Urinary bladder (tissue), 4 donors: ENCODE data around the gene RUNX1. TPM values are rescaled to one million over a fixed set of nuclear protein-coding genes. Genes with fewer than 3 reads are reported as not detected.
A peak's percentile ranks its signal among the peaks of the same experiment; 100 is the strongest.

Experiments used
- DNase-seq: peaks from one replicate; pipeline ENCODE4 v3.0.0-alpha.2; 2015; ENCODE audit errors: extremely low spot score
- H3K27ac ChIP-seq: one replicate; pipeline ENCODE4 v1.5.1; 2013; ENCODE audit warnings: low read depth, mild to moderate bottlenecking, moderate library complexity
- H3K36me3 ChIP-seq: one replicate; pipeline ENCODE4 v1.6.1; 2013; ENCODE audit warnings: mild to moderate bottlenecking, moderate library complexity; ENCODE audit not compliant: insufficient read depth
- H3K4me1 ChIP-seq: one replicate; pipeline ENCODE4 v1.6.1; 2013; ENCODE audit warnings: mild to moderate bottlenecking, moderate library complexity; ENCODE audit not compliant: insufficient read depth
- H3K4me3 ChIP-seq: one replicate; pipeline ENCODE4 v1.5.1; 2013; ENCODE audit warnings: low read depth, low read length
- WGBS: extraction: QIAGEN DNeasy Blood & Tissue Kit; methylation state at CpG from one replicate; pipeline ENCODE4 v1.1.7; 2013; 5-methylcytosine and 5-hydroxymethylcytosine counted together
- polyA plus RNA-seq: library from polyadenylated mRNA; stranded (reverse); fragments of 200-250 nt; gene quantifications from one replicate; pipeline ENCODE4 v1.2.3, GENCODE V29; 2013
- total RNA-seq: library from RNA; depleted of rRNA; stranded (reverse); fragments of >200 nt; gene quantifications from one replicate; pipeline ENCODE4 v1.2.3, GENCODE V29; 2014
- donor health status: healthy with polysubstance abuse.
- donor health status: healthy.

Gene RUNX1
- total and polyA plus RNA-seq, 2 donors: 6.6 to 15.6 TPM

- 34% methylated on average over 12 of the region's 12 CpGs for WGBS
- Histone ChIP-seq H3K4me3 (no peak overlapping the region), H3K27ac (peak overlapping the region; percentile 0), H3K36me3 (no peaks in the 10 kb centered on the region), H3K4me1 (no peaks in the 10 kb centered on the region)
- no peak for DNase-seq
Measured at GRCh38 chr21:35051287-35051818, 2.3 kb upstream of the RUNX1 start.

DNA sequence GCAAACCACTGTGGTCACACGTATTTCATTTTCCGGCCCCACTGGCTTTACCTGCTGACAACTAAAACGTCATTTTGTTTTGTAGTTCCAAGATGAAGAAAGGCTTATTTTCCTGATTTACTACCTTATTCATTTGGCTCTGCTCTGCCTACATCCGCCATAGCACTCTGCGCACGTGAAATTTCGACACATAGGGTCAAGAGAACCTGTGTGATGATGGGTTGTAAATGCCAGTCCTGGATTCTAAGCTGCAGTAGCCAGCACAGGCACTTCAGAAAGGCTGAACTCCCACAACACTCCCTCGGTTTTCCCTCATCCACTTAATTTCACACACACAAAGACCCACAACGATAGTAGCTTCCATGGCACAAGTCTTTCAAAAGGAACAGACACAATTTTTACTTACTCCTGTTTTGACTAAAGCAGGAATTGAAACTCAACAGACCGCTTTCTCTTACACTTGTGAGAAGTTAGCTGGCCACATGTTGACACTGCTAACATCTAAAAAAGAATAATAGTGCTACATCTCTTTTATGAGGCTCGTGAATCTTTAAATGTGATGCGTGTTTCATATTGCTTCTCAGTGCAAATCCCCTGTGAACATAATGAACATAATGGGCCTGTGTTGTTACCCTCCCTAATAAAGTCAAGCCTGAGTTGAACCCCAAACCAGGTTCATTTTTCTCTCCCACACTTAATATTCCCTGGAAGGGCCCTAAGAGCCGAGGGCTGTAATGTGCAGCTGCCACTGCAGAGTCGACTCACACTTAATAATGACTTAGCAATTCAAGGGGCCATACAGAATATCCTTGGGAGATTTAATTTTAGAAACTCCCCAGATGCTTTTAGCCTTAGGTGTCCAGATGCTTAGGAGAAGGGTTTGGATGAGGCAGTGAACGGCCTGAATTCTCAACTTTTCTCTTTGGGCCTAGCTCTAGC lies 1.5 kb upstream of the RUNX1 start:
- Histone ChIP-seq H3K4me1 (no peaks in the 10 kb centered on the region), H3K27ac (no peak overlapping the region), H3K4me3 (no peak overlapping the region), H3K36me3 (no peaks in the 10 kb centered on the region)
- 85% methylated on average over 15 of the region's 15 CpGs for WGBS
- DNase-seq: no peak

DNA sequence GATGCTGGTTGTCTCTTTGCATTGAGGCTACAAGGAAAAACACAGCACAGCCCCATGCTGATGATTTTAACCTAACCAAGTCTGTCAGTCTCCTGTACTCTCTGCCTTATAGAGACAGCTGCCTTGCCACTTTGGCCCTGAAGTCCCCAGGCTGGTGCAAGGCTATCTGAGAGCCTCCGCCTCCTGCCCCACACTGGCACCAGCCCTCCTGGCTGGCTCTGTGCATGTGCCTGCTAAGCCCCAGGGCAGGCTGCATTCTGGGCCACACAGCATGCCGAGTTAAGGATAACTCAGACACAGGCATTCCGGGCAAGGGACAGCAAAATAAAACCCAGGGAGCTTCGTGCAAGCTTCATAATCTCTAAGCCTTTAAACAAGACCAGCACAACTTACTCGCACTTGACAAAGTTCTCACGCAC lies 910 bp downstream of the RUNX1 start:
- 50% methylated on average over 6 of the region's 6 CpGs for WGBS
- Histone ChIP-seq H3K36me3 (no peaks in the 10 kb centered on the region), H3K27ac (peak overlapping the region; percentile 74), H3K4me1 (no peaks in the 10 kb centered on the region), H3K4me3 (peak overlapping the region; percentile 27)
- DNase-seq: no peak

GRCh38 chr21:35046880-35047229 lies 2.2 kb downstream of the RUNX1 start:
- Histone ChIP-seq H3K4me1 (no peaks in the 10 kb centered on the region), H3K36me3 (no peaks in the 10 kb centered on the region), H3K27ac (no peak overlapping the region), H3K4me3 (peak overlapping the region; percentile 10)
- DNase-seq: no peak
- 41% methylated on average over 8 of the region's 8 CpGs for WGBS

GRCh38 chr21:35046263-35046624 lies 2.9 kb downstream of the RUNX1 start:
- Histone ChIP-seq H3K4me3 (no peak overlapping the region), H3K36me3 (no peaks in the 10 kb centered on the region), H3K27ac (no peak overlapping the region), H3K4me1 (no peaks in the 10 kb centered on the region)
- WGBS: 80% methylated on average over 6 of the region's 6 CpGs
- DNase-seq: no peak

DNA sequence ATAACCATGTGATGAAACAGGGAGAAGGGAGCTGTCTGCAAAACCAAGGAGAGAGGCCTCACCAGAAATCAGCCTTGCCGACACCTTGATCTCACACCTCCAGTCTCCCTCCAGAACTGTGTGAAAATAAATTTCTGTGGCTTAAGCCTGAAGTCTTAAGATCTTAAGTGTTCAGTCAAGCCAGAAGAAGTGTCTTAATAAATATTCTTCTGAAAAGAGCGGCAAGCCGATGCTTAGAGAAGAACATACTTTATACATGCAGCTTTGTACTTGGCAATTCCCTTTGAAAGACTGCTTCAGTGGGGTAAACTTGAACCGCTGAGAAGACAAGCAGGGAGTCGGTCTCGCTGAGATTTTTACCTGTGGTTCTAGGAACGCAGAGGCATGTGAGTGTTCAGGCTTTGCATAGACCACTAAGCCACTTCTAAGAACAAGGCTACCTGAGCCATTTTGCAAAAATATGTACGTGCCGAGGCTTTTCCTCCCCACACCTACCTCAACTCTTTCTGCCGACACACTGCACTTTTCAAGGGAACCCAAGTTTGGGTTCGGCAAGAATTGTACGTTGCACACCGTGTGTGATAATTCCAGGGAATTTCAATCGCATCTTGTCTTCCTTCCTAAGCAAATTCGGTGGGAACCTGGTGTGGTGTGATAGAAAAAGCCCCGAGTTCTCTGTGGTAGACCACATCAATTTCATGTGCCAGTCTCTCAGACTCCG lies 3.4 kb downstream of the RUNX1 start:
- 88% methylated on average over 17 of the region's 17 CpGs for WGBS
- no peak overlapping the region for H3K4me3 ChIP-seq
- H3K4me1 ChIP-seq: no peaks in the 10 kb centered on the region
- H3K27ac ChIP-seq: no peak overlapping the region
- no peaks in the 10 kb centered on the region for H3K36me3 ChIP-seq
- DNase-seq: no peak

DNA sequence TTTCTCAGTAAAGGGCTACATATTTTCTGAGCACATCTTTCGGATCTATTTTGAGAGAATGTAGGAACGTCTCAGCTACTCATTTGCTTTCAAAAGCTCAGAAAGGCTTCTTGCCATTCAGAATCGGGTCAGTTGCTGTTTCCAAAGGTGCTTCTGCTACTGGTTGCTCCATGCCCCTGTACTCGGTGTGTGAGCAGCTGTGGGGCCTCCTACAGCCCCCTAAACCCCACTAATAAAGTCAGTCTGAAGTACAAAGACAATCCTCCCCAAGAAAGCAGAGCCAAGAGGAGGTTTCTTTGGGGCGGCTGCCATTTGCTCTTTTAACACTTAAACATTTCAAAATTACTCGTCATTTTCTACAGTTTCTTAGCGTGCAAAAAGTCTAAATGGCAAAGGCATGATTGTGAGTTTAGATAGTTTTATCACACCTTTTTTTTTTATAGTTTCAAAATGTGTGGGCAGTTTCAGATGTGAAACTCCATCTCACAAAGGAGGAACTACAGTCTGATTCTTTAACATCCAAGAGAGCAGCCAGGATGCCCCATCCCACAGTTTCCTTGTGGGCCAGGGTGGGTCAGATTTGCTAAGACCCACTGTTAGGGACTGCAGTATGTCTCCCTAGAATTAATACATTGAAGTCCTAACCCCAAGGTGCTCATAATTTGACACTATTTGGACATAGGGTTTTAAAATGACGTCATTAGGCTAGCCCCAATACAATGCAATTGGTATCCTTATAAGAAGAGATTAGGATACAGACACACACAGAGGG lies 4.1 kb downstream of the RUNX1 start:
- Histone ChIP-seq H3K4me1 (no peaks in the 10 kb centered on the region), H3K36me3 (no peaks in the 10 kb centered on the region), H3K27ac (no peak overlapping the region), H3K4me3 (no peak overlapping the region)
- WGBS: 84% methylated on average over 8 of the region's 8 CpGs
- no peak for DNase-seq

DNA sequence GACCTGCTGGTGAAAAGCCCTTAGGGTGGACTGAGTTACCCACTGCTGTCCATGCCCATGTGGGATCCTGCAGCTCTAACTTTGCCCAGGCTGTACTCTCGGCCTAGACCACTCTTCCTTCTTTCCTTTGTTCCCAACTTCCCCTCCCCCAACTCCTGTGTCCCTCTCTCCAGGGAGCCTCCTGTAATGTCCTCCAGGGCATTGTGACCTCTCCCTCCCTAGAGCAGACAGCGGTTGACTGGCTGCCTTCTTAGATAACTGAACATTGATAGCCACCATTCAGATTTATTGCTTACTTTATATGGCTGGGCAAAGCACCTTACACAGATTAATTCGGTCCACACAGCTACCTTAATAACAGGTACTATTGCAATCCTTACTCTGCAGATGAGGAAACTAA lies 5.0 kb downstream of the RUNX1 start:
- no peak for DNase-seq
- Histone ChIP-seq H3K36me3 (no peaks in the 10 kb centered on the region), H3K27ac (no peak overlapping the region), H3K4me1 (no peaks in the 10 kb centered on the region), H3K4me3 (no peak overlapping the region)
- 94% methylated on average over 3 of the region's 3 CpGs for WGBS

DNA sequence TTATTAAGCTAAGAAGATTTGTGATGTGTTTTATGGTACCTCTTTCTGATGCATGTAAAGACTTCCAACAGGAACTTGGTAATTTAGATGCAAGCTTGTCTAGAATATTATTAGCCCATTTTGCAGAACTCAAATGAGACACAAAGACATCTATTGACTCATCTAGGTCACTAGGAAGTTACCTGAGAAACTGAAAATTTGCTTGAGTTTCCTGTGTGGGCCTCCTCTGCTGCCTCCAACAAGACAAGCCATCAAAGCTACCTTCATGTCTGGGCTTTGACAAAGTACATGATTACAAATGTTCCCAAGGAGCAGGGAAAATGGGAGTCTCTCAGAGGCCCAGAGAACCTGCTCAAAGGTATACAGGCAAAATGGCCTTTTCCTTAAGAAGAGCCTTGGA lies 5.6 kb downstream of the RUNX1 start:
- Histone ChIP-seq H3K36me3 (no peaks in the 10 kb centered on the region), H3K27ac (no peak overlapping the region), H3K4me3 (no peak overlapping the region), H3K4me1 (no peaks in the 10 kb centered on the region)
- DNase-seq: no peak

DNA sequence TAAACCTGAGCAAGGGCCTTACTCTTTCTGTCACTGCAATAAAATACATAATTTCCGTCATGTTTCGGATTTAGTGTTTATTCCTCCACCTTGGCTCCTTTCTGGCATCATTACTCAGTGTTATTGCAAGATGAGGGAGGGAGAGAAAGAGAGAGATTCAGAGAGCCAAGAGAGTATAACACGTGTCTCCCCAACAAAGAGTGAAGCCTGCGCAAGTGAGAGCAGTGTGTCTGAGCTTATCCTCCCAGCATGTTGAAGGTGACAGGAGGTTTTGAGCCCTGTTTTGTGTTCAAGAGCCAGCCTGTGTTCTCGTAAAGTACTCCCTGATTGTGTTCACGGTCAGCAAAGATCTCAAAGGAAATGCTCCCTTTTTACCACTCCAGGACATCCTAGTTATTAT lies 6.3 kb downstream of the RUNX1 start:
- no peak for DNase-seq
- Histone ChIP-seq H3K36me3 (no peaks in the 10 kb centered on the region), H3K4me3 (no peak overlapping the region), H3K4me1 (no peaks in the 10 kb centered on the region), H3K27ac (no peak overlapping the region)
- 87% methylated on average over 6 of the region's 6 CpGs for WGBS

GRCh38 chr21:35041881-35042280 lies 7.2 kb downstream of the RUNX1 start:
- DNase-seq: no peak
- WGBS: 94% methylated on average over 4 of the region's 4 CpGs
- Histone ChIP-seq H3K4me1 (no peaks in the 10 kb centered on the region), H3K4me3 (no peak overlapping the region), H3K36me3 (no peaks in the 10 kb centered on the region), H3K27ac (no peak overlapping the region)

DNA sequence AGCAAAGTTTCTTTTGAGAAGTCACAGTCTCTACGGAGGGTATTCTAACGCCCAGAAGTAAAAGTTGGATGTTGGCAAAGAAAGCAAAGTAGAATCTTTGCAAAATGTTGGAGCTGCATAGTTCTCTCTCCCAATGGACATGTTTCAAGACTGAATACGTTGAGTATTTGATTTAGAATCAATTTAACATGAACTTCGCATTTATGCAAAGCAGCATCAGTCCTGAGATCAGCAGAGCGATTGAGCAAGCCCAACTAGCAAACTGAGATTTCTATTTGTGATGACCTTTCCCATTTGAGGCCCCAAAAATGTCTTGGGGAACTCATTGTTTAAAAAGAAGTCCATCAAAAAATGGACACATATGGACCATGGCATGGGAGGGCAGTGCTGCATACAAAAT lies 8.0 kb downstream of the RUNX1 start:
- WGBS: 90% methylated on average over 5 of the region's 5 CpGs
- Histone ChIP-seq H3K27ac (no peak overlapping the region), H3K4me1 (no peaks in the 10 kb centered on the region), H3K4me3 (no peak overlapping the region), H3K36me3 (no peaks in the 10 kb centered on the region)
- no peak for DNase-seq

DNA sequence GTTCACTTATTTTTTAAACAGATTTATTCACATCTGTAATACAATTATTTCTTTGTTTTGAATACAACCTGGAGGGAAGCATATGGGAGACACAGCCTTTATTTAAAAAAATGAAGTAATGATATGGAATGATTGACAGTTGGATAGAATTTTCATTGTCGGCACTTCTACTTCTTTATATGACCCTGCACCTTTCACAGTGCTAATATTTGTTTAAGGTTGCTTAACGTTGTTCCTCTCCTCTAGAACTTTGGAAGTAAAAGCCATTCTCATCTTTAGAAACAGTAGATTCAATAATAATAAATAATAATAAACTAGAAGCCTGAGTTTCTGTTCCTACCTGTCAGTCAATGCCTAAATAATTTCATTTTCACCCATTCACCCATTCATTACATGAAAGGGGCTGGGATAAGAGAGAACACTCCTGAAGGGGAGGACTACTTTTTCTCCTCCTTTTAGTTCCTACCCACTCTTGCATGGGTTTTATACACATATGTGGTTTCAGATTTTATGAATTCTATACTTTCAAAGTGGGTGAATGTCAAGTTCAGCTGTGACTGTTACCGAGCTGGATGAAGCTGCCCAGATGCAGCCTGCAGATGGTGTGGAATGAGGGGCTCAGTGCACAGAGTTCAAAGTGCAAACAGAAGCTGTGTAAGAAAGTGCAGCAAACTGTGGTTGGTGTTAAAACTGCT lies 9.4 kb downstream of the RUNX1 start:
- no peak for DNase-seq
- 61% methylated on average over 3 of the region's 3 CpGs for WGBS
- Histone ChIP-seq H3K36me3 (no peaks in the 10 kb centered on the region), H3K4me1 (no peaks in the 10 kb centered on the region), H3K27ac (no peak overlapping the region), H3K4me3 (no peak overlapping the region)
